Measurements from ENCODE around the gene PIM1. TPM values are rescaled to one million over a fixed set of nuclear protein-coding genes. Genes with fewer than 3 reads are reported as not detected.

Gene PIM1
- total and polyA plus RNA-seq, 9 of the 15 experiments (the other 6 are each of a cell fraction or from before 2014, with no cell fraction given) = 19.0 to 789 (median 212) TPM

GRCh38 chr6:37182736-37183590, 13.0 kb downstream of the PIM1 start (continued):
- TF ChIP-seq MNT (conservative IDR thresholded peaks at IDR 0.05) (peak; percentile 9 to 67; a peak in 2 of 4 replicates), PRPF4 (IDR thresholded peaks at IDR 0.05; ENCODE audit: insufficient read depth, low read depth, low read length, poor library complexity, severe bottlenecking) (no peak), POLR2AphosphoS5 (IDR thresholded peaks at IDR 0.05; ENCODE audit: control insufficient read depth, insufficient read depth, low read depth, low read length) (peak; percentile 88), SNIP1 (IDR thresholded peaks at IDR 0.05; ENCODE audit: low read depth) (no peak), SIN3B (IDR thresholded peaks at IDR 0.05; ENCODE audit: low read depth) (no peak), NFE2 (IDR thresholded peaks at IDR 0.05; ENCODE audit: low read depth) (peak; percentile 73), SIX5 (IDR thresholded peaks at IDR 0.05; ENCODE audit: borderline replicate concordance in 1 of 2, insufficient read depth in 1 of 2, low read depth in 1 of 2, low read length in 2 of 2) (no peak; a peak in 1 of 4 replicates), PRDM10 (IDR thresholded peaks at IDR 0.05; ENCODE audit: partially characterized antibody) (peak; percentile 50), SOX6 (IDR thresholded peaks at IDR 0.05) (peak; percentile 88), E2F3 (CRISPR knock-in tag; IDR thresholded peaks at IDR 0.05) (no peak), BHLHE40 (IDR thresholded peaks at IDR 0.05; ENCODE audit: low read length) (peak; percentile 60; the same call in 1 of the 2 replicates), NFIX (CRISPR knock-in tag; IDR thresholded peaks at IDR 0.05; ENCODE audit: low read depth) (no peak; the same call in 1 of the 2 replicates), PHF21A (IDR thresholded peaks at IDR 0.05; ENCODE audit: borderline replicate concordance, low read depth) (peak; percentile 71; the same call in 1 of the 2 replicates), ZNF347 (CRISPR knock-in tag; IDR thresholded peaks at IDR 0.05; ENCODE audit: low read depth) (no peak), GATA2 (CRISPR knock-in tag; IDR thresholded peaks at IDR 0.05) (no peak), HMGN3 (IDR thresholded peaks at IDR 0.05; ENCODE audit: borderline replicate concordance, extremely low read depth, insufficient read length, low read depth, low read length) (peak; percentile 94)
- TF ChIP-seq, protein P1, sequence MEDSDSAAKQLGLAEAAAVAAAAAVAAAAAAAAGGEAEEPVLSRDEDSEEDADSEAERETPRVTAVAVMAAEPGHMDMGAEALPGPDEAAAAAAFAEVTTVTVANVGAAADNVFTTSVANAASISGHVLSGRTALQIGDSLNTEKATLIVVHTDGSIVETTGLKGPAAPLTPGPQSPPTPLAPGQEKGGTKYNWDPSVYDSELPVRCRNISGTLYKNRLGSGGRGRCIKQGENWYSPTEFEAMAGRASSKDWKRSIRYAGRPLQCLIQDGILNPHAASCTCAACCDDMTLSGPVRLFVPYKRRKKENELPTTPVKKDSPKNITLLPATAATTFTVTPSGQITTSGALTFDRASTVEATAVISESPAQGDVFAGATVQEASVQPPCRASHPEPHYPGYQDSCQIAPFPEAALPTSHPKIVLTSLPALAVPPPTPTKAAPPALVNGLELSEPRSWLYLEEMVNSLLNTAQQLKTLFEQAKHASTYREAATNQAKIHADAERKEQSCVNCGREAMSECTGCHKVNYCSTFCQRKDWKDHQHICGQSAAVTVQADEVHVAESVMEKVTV (CRISPR knock-in tag; IDR thresholded peaks at IDR 0.05) = peak; percentile 35; the same call in 1 of the 2 replicates
